Caco-2 (cell line): Measurements from ENCODE around the gene TRAF3. TPM values are rescaled to one million over a fixed set of nuclear protein-coding genes. Genes with fewer than 3 reads are reported as not detected.

Source experiments
- BruUV-seq: library from RNA; stranded (reverse); fragments of 400-500 nt; replicated peaks from 2 replicates; lab custom pipeline; 2021; lab: Mats Ljungman, UMichigan
- CTCF ChIA-PET: fragments of 300-600 bp; sonication (Branson Sonifier 250); formaldehyde crosslinking; loops from one replicate; lab custom pipeline; 2022; ENCODE audit warnings: antibody characterized with exemption; lab: Charles Lee
- POLR2A ChIA-PET: fragments of 300-600 bp; sonication (Branson Sonifier 250); formaldehyde crosslinking; loops from one replicate; lab custom pipeline; 2022; ENCODE audit warnings: antibody characterized with exemption; lab: Charles Lee
- DNase-seq, 2 experiments: peaks; one replicate each; pipeline versions ENCODE4 v3.0.0 to v3.0.0-alpha.2; 2020 to 2022
- H3K27me3 ChIP-seq: replicated peaks from 2 replicates; pipeline ENCODE4 v1.6.0; 2011; ENCODE audit warnings: low read length; ENCODE audit not compliant: control insufficient read depth, insufficient read depth
- H3K36me3 ChIP-seq: 2 replicates; pipeline ENCODE4 v1.5.1; 2011; ENCODE audit warnings: low read length; ENCODE audit not compliant: control insufficient read depth, insufficient read depth
- H3K4me1 ChIP-seq: fragments of 250-450 bp; sonication (Bioruptor Pico); 2 replicates; pipeline ENCODE4 v1.5.1; 2020; ENCODE audit warnings: mild to moderate bottlenecking
- H3K4me3 ChIP-seq: 2 replicates; pipeline ENCODE4 v1.5.1; 2011; ENCODE audit warnings: low read depth, mild to moderate bottlenecking, control low read depth, low read length
- H3K9me3 ChIP-seq: fragments of 250-450 bp; sonication (Bioruptor Pico); 2 replicates; pipeline ENCODE4 v1.5.1; 2020; ENCODE audit warnings: mild to moderate bottlenecking, moderate library complexity
- H3K27ac Mint-ChIP-seq: one replicate; pipeline ENCODE4 v1.8.0; 2022; ENCODE audit warnings: mixed read lengths; ENCODE audit not compliant: unreplicated experiment
- H3K27me3 Mint-ChIP-seq: one replicate; pipeline ENCODE4 v1.8.0; 2022; ENCODE audit warnings: mixed read lengths; ENCODE audit not compliant: insufficient read depth, unreplicated experiment
- H3K36me3 Mint-ChIP-seq: one replicate; pipeline ENCODE4 v1.8.0; 2022; ENCODE audit warnings: mild to moderate bottlenecking, mixed read lengths; ENCODE audit not compliant: insufficient read depth, unreplicated experiment
- H3K4me1 Mint-ChIP-seq: one replicate; pipeline ENCODE4 v1.8.0; 2022; ENCODE audit warnings: low read depth, mixed read lengths; ENCODE audit not compliant: unreplicated experiment
- H3K4me3 Mint-ChIP-seq: one replicate; pipeline ENCODE4 v1.8.0; 2022; ENCODE audit warnings: mild to moderate bottlenecking, moderate library complexity, mixed read lengths; ENCODE audit not compliant: unreplicated experiment
- H3K9me3 Mint-ChIP-seq: one replicate; pipeline ENCODE4 v1.8.0; 2022; ENCODE audit warnings: mixed read lengths; ENCODE audit not compliant: unreplicated experiment
- CTCF ChIP-seq, 2 experiments: fragments of 200-600 bp in 1 of 2; IDR thresholded peaks; 1 replicate in 1 of 2; 2 replicates in 1 of 2; pipeline versions ENCODE4 v1.5.1 to v1.8.0; 2011 to 2022; ENCODE audit warnings: antibody characterized with exemption in 1 of 2, control low read depth in 1 of 2, inconsistent platforms in 1 of 2, low read depth in 1 of 2, low read length in 1 of 2, mild to moderate bottlenecking in 1 of 2, moderate library complexity in 1 of 2; ENCODE audit not compliant: insufficient read depth in 1 of 2, severe bottlenecking in 1 of 2, unreplicated experiment in 1 of 2
- intact Hi-C: fragments of 100-400 bp; cut with micrococcal nuclease; formaldehyde crosslinking; loops from one replicate; pipeline ENCODE4 v1.10.0; 2022; ENCODE audit not compliant: unreplicated experiment
- total RNA-seq: library from RNA; stranded (reverse); gene quantifications from 2 replicates; pipeline ENCODE4 v1.2.3, GENCODE V29; 2022

Gene TRAF3
- total RNA-seq, 1 experiment from 2014 or later = 16.6 TPM

DNA sequence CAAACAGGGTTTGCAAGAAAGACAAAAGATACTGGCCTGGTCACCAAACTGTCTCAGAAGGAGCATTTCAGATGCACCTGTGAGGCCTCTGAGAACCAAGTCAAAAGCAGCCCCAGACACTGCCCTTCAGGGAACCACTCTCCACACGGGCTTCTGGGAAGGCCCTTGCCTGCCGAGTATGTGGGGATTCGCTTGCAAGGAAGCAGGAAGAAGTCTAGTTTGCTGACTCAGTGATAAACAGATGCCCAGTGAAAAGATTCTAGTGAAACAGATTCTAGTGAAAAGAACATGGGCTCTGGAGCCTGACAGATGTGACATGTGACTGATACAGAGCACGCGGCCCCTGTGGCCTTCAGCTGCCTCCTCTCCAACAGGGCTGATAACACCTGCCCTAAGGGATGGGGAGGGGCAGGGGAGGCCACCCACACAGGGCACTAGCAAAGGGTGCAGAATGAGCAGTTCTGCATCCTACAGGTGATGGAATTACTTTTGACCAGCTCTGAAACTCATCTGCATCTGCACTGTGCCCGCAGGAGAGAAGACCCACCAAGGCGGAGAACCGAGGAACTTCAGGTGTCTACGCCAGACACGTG is 164.3 kb downstream of the TRAF3 start:
- ChIA-PET POLR2A (no interaction called here), CTCF (interaction anchor here (0.6 kb wide), 1 partner anchor 146 kb away, joined by 3 read pairs; no protein-coding TSS in a partner anchor)
- no peaks in the 10 kb centered on the region for H3K27me3 Mint-ChIP-seq
- Histone ChIP-seq H3K36me3 (peaks cover 1% of the 10 kb centered on the region; the same call in 1 of the 2 replicates), H3K27me3 (no peaks in the 10 kb centered on the region), H3K4me1 (no peaks in the 10 kb centered on the region), H3K4me3 (no peak overlapping the region), H3K9me3 (no peaks in the 10 kb centered on the region)
- TF ChIP-seq CTCF (IDR thresholded peaks at IDR 0.05; ENCODE audit: insufficient read depth in 1 of 2, low read depth in 1 of 2, low read length in 1 of 2, severe bottlenecking in 1 of 2, unreplicated experiment in 1 of 2) = no peak
- no peaks in the 10 kb centered on the region for H3K4me1 Mint-ChIP-seq
- DNase-seq = no peak
- intact Hi-C loops = no loop called here
- H3K4me3 Mint-ChIP-seq = no peak overlapping the region
- no peak overlapping the region for H3K27ac Mint-ChIP-seq
- H3K36me3 Mint-ChIP-seq = peaks cover 56% of the 10 kb centered on the region
- H3K9me3 Mint-ChIP-seq = no peaks in the 10 kb centered on the region
- no TSS peak for BruUV-seq

- intact Hi-C loops = no loop called here
- Mint-ChIP-seq H3K27me3 (no peaks in the 10 kb centered on the region), H3K27ac (no peak overlapping the region), H3K4me1 (no peaks in the 10 kb centered on the region), H3K36me3 (peaks cover 52% of the 10 kb centered on the region), H3K9me3 (no peaks in the 10 kb centered on the region), H3K4me3 (no peak overlapping the region)
- ChIA-PET POLR2A (no interaction called here), CTCF (interaction anchor here (0.6 kb wide), 1 partner anchor 145 kb away, joined by 3 read pairs; no protein-coding TSS in a partner anchor)
- DNase-seq = no peak
- Histone ChIP-seq H3K27me3 (no peaks in the 10 kb centered on the region), H3K4me3 (no peak overlapping the region), H3K36me3 (peaks cover 1% of the 10 kb centered on the region; the same call in 1 of the 2 replicates), H3K9me3 (no peaks in the 10 kb centered on the region), H3K4me1 (no peaks in the 10 kb centered on the region)
- no peak for TF ChIP-seq CTCF (IDR thresholded peaks at IDR 0.05; ENCODE audit: insufficient read depth in 1 of 2, low read depth in 1 of 2, low read length in 1 of 2, severe bottlenecking in 1 of 2, unreplicated experiment in 1 of 2)
- no TSS peak for BruUV-seq
Observed at GRCh38 chr14:102942069-102942468, 164.8 kb downstream of the TRAF3 start.

DNA sequence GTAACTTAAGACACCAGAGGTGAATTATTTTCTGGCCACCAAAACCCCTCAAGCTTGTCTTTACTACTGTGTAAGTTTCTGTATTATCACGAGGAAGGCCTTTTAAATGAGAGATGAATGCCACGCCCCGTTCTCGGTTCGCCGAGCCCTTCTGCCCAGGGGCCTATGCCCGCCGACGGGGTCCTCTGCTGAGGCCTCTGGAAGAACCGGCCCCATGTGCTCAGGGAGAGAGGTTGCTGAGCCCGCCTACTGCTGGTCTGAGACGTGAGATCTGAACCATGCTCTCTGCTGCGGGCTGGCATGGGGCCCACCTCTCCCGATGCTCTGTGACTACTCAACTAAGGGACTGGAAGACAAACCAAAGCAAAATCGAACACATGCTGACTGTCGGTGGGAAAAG is 166.2 kb downstream of the TRAF3 start:
- H3K27me3 Mint-ChIP-seq = no peaks in the 10 kb centered on the region
- ChIA-PET CTCF (no interaction called here), POLR2A (no interaction called here)
- H3K4me3 Mint-ChIP-seq = no peak overlapping the region
- H3K4me3 ChIP-seq = no peak overlapping the region
- H3K27ac Mint-ChIP-seq = no peak overlapping the region
- no peaks in the 10 kb centered on the region for H3K4me1 Mint-ChIP-seq
- H3K4me1 ChIP-seq = no peaks in the 10 kb centered on the region
- no peak for DNase-seq
- no TSS peak for BruUV-seq
- peaks cover 47% of the 10 kb centered on the region for H3K36me3 Mint-ChIP-seq
- peaks cover 1% of the 10 kb centered on the region; the same call in 1 of the 2 replicates for H3K36me3 ChIP-seq
- H3K9me3 ChIP-seq = no peaks in the 10 kb centered on the region
- intact Hi-C loops = no loop called here
- TF ChIP-seq CTCF (IDR thresholded peaks at IDR 0.05; ENCODE audit: insufficient read depth in 1 of 2, low read depth in 1 of 2, low read length in 1 of 2, severe bottlenecking in 1 of 2, unreplicated experiment in 1 of 2) = no peak
- no peaks in the 10 kb centered on the region for H3K9me3 Mint-ChIP-seq
- no peaks in the 10 kb centered on the region for H3K27me3 ChIP-seq
